GM12878 (cell line): ENCODE results near the gene PRORP. TPM values are rescaled to one million over a fixed set of nuclear protein-coding genes. Genes with fewer than 3 reads are reported as not detected.

Experiments
- ATAC-seq: fragments of 200-7000 bp; cut with Tn5 transposase; 3 replicates; pipeline ENCODE4 v1.9.1; 2020; ENCODE audit warnings: mild to moderate bottlenecking, moderate library complexity
- BruUV-seq: library from RNA; stranded (reverse); fragments of 400-500 nt; replicated peaks from 2 replicates; lab custom pipeline; 2021; lab: Mats Ljungman, UMichigan
- CTCF ChIA-PET: fragments of 300-600 bp; sonication (Branson Sonifier 250); formaldehyde crosslinking; extraction: SDS; loops from one replicate; lab custom pipeline; 2021; ENCODE audit warnings: inconsistent platforms; lab: Yijun Ruan, JAX
- POLR2A ChIA-PET: fragments of 350-600 bp; formaldehyde crosslinking; extraction: SDS; loops from one replicate; lab custom pipeline; 2021; ENCODE audit warnings: inconsistent platforms; lab: Charles Lee
- RAD21 ChIA-PET: fragments of 300-600 bp; sonication (Branson Sonifier 250); formaldehyde crosslinking; loops from one replicate; lab custom pipeline; 2023; ENCODE audit warnings: antibody characterized with exemption; ENCODE audit not compliant: unreplicated experiment; lab: Charles Lee
- SMC1A ChIA-PET: fragments of 300-600 bp; sonication (Branson Sonifier 250); formaldehyde crosslinking; loops from one replicate; lab custom pipeline; 2023; ENCODE audit not compliant: unreplicated experiment, uncharacterized antibody; lab: Charles Lee
- DNase-seq: peaks from one replicate; pipeline ENCODE4 v3.0.0-alpha.2; 2011; ENCODE audit warnings: low read depth, low spot score
- FAIRE-seq: peaks from 3 replicates; lab custom pipeline; 2011; peaks lifted over from hg19 to GRCh38; lab: Jason Lieb, UNC
- H2AFZ ChIP-seq: 2 replicates; pipeline ENCODE4 v1.6.0; 2011; ENCODE audit warnings: low read depth, low read length, control low read depth; ENCODE audit not compliant: control insufficient read depth
- H3K27ac ChIP-seq: 2 replicates; pipeline ENCODE4 v1.5.1; 2011; ENCODE audit warnings: control low read depth; ENCODE audit not compliant: control insufficient read depth, insufficient read depth
- H3K27me3 ChIP-seq, 2 experiments: replicated peaks in 1 of 2; 2 replicates each; pipeline versions ENCODE4 v1.6.0 to v1.6.1; 2011; ENCODE audit warnings: low read length in 1 of 2; ENCODE audit not compliant: control insufficient read depth in 2 of 2, insufficient read depth in 2 of 2
- H3K36me3 ChIP-seq, 2 experiments: 2 replicates each; pipeline ENCODE4 v1.5.1; 2011; ENCODE audit warnings: low read length in 1 of 2; ENCODE audit not compliant: control insufficient read depth in 2 of 2, insufficient read depth in 2 of 2
- H3K4me1 ChIP-seq: 2 replicates; pipeline ENCODE4 v1.6.1; 2011; ENCODE audit warnings: mild to moderate bottlenecking, low read length, moderate library complexity, mixed read lengths; ENCODE audit not compliant: control insufficient read depth, insufficient read depth
- H3K4me2 ChIP-seq: 2 replicates; pipeline ENCODE4 v1.6.0; 2011; ENCODE audit warnings: control low read depth; ENCODE audit not compliant: control insufficient read depth, insufficient read depth
- H3K4me3 ChIP-seq: fragments of 200-600 bp; sonication (generic); 2 replicates; pipeline ENCODE4 v1.5.1; 2016
- H3K79me2 ChIP-seq: 2 replicates; pipeline ENCODE4 v1.6.0; 2011; ENCODE audit warnings: low read length; ENCODE audit not compliant: control insufficient read depth, insufficient read depth
- H3K9ac ChIP-seq: 2 replicates; pipeline ENCODE4 v1.8.0; 2011; ENCODE audit warnings: low read length, control low read depth, mixed read lengths; ENCODE audit not compliant: control insufficient read depth, insufficient read depth
- H3K9me3 ChIP-seq: replicated peaks from 3 replicates; pipeline ENCODE4 v1.5.1; 2011; ENCODE audit warnings: mild to moderate bottlenecking, low read length; ENCODE audit not compliant: control insufficient read depth, insufficient read depth
- H4K20me1 ChIP-seq: 2 replicates; pipeline ENCODE4 v1.6.0; 2011; ENCODE audit not compliant: control insufficient read depth, insufficient read depth
- CTCF ChIP-seq, 3 experiments: IDR thresholded peaks in 2 of 3; conservative IDR thresholded peaks in 1 of 3; 2 replicates each; pipeline ENCODE4 v1.5.1; 2011; ENCODE audit warnings: low read depth in 3 of 3, low read length in 3 of 3, mild to moderate bottlenecking in 3 of 3, control low read depth in 2 of 3, moderate library complexity in 2 of 3, inconsistent platforms in 1 of 3, mixed read lengths in 1 of 3; ENCODE audit not compliant: control insufficient read depth in 2 of 3, insufficient read depth in 1 of 3; ENCODE audit errors: extremely low read depth in 1 of 3
- IRF5 ChIP-seq: fragments of 450-650 bp; IDR thresholded peaks from 2 replicates; pipeline ENCODE4 v1.6.1; 2017; ENCODE audit warnings: borderline replicate concordance
- RAD21 ChIP-seq: IDR thresholded peaks from 2 replicates; pipeline ENCODE4 v1.6.1; 2011; ENCODE audit warnings: mild to moderate bottlenecking, low read depth, low read length, moderate library complexity; ENCODE audit not compliant: insufficient read depth
- REST ChIP-seq: IDR thresholded peaks from 2 replicates; pipeline ENCODE4 v1.6.1; 2012; ENCODE audit warnings: mild to moderate bottlenecking, low read depth, low read length
- SMC3 ChIP-seq: IDR thresholded peaks from 2 replicates; pipeline ENCODE4 v1.6.1; 2011; ENCODE audit warnings: low read length, improper control_type of control experiment, borderline replicate concordance
- ZBTB4 ChIP-seq: fragments of 450-650 bp; formaldehyde crosslinking; IDR thresholded peaks from 2 replicates; pipeline ENCODE4 v1.4.0; 2022; ENCODE audit warnings: mild to moderate bottlenecking, moderate library complexity
- WGBS: methylation state at CpG from one replicate; pipeline ENCODE4 v1.1.6; 2016; ENCODE audit warnings: low lambda C conversion rate; ENCODE audit not compliant: insufficient replicate concordance, insufficient coverage; ENCODE audit errors: missing lambda C conversion rate; 5-methylcytosine and 5-hydroxymethylcytosine counted together
- in situ Hi-C: fragments of 300-500 bp; cut with MboI; formaldehyde crosslinking; loops from 9 replicates; pipeline ENCODE4 v1.14.3; 2018; ENCODE audit warnings: mixed read lengths
- intact Hi-C: fragments of 100-400 bp; cut with micrococcal nuclease; formaldehyde crosslinking; loops from one replicate; pipeline ENCODE4 v1.14.2; 2022; ENCODE audit not compliant: unreplicated experiment
- polyA plus RNA-seq, 11 experiments: library from polyadenylated mRNA; depleted of rRNA in 4 of 11; unstranded in 6 of 11; stranded (reverse) in 5 of 11; fragments of >200 nt; fragmentation: Nextera tagmentation in 4 of 11; fragmentation: Illumina TruSeq in 1 of 11; extraction: Ambion mirVana in 4 of 11; extraction: Trizol in 1 of 11; gene quantifications; 1 replicate in 1 of 11; 2 replicates in 10 of 11; pipeline versions ENCODE4 v1.2.1 to v1.2.3, GENCODE V29; 2011 to 2016; ENCODE audit warnings: inconsistent platforms in 2 of 11, missing spikeins in 2 of 11, low read depth in 1 of 11
- total RNA-seq, 4 experiments: library from RNA; depleted of rRNA in 3 of 4; stranded (reverse); fragments of >200 nt in 3 of 4; fragmentation: Illumina TruSeq in 1 of 4; extraction: Trizol in 1 of 4; gene quantifications; 2 replicates each; pipeline versions ENCODE4 v1.2.1 to v1.2.3, GENCODE V29; 2013 to 2021

The PRORP gene
- total and polyA plus RNA-seq, 10 of the 15 experiments (the other 5 are each of a cell fraction or from before 2014, with no cell fraction given) = 38.8 to 61.3 (median 46.7) TPM

- CTCF ChIA-PET = interaction anchor here (0.6 to 11.8 kb wide), 52 partner anchors 9 to 677 kb away, joined by 3 to 324 read pairs (median 4); partner anchors contain the start of genes NFKBIA, PPP2R3C, PRORP and PSMA6
These were observed 18.6 kb downstream of the PRORP start for GRCh38 chr14:35140718-35141581.

More at GRCh38 chr14:35140718-35141581, 18.6 kb downstream of the PRORP start:
- peaks cover 4% of the 10 kb centered on the region for H3K79me2 ChIP-seq
- no peaks in the 10 kb centered on the region for H4K20me1 ChIP-seq
- H3K27ac ChIP-seq = no peak overlapping the region
- H3K4me3 ChIP-seq = no peak overlapping the region
- FAIRE-seq (no peak), ATAC-seq (peak; percentile 60), DNase-seq (no peak)
- H3K36me3 ChIP-seq = peaks cover 0 to 1% of the 10 kb centered on the region in 2 experiments; a peak in 3 of 4 replicates
- in situ Hi-C loops (loop anchor here (5.0 kb wide), 2 partner anchors 266 to 546 kb away; no protein-coding TSS in a partner anchor), intact Hi-C loops (loop anchor here (1.0 to 5.0 kb wide), 5 partner anchors 86 to 546 kb away; partner anchors contain the start of gene PSMA6)
- no peak overlapping the region for H3K4me2 ChIP-seq
- POLR2A ChIA-PET = interaction anchor here (0.9 to 1.6 kb wide), 5 partner anchors 263 to 275 kb away, joined by 3 to 5 read pairs (median 3); no protein-coding TSS in a partner anchor
- no peaks in the 10 kb centered on the region for H3K27me3 ChIP-seq
- H3K9ac ChIP-seq = no peak overlapping the region
- no TSS peak for BruUV-seq
- no peak overlapping the region for H2AFZ ChIP-seq
- H3K9me3 ChIP-seq = no peaks in the 10 kb centered on the region
- TF ChIP-seq RAD21 = peak; percentile 60
- TF ChIP-seq CTCF (IDR thresholded peaks at IDR 0.05 in 2 of 3, conservative IDR thresholded peaks at IDR 0.05 in 1 of 3; ENCODE audit: control insufficient read depth in 2 of 3, extremely low read depth in 1 of 3, insufficient read depth in 1 of 3, low read depth in 3 of 3, low read length in 3 of 3) = peak in 2 of 3 experiments; percentile 11 to 23; a peak in 3 of 6 replicates
- no peak for TF ChIP-seq ZBTB4 (CRISPR knock-in tag)
- peak; percentile 67 for TF ChIP-seq SMC3
- TF ChIP-seq REST = no peak
- no peak for TF ChIP-seq IRF5
- TF ChIP-seq, all 136 proteins: peak for 3
- peaks cover 10% of the 10 kb centered on the region for H3K4me1 ChIP-seq
- WGBS = 95% methylated on average over 2 of the region's 2 CpGs
- ChIA-PET RAD21 (interaction anchor here (0.7 to 9.8 kb wide), 33 partner anchors 9 to 677 kb away, joined by 3 to 257 read pairs (median 5); partner anchors contain the start of genes FAM177A1, NFKBIA, PPP2R3C and PRORP), SMC1A (interaction anchor here (0.6 to 16.3 kb wide), 41 partner anchors 10 to 677 kb away, joined by 3 to 362 read pairs (median 5); partner anchors contain the start of genes NFKBIA, PPP2R3C and PSMA6)
